SHP77 (cell line): ENCODE data around the gene ZRANB3.

ENCODE experiments used
- DNase-seq, 2 experiments: peaks; one replicate each; lab custom pipeline; 2025; lab: John Stamatoyannopoulos, UW

Gene ZRANB3

GRCh38 chr2:135246711-135247270 lies 284.2 kb downstream of the ZRANB3 start:
- DNase-seq = no peak

- no peak for DNase-seq
Observed at GRCh38 chr2:135245071-135245470, 285.9 kb downstream of the ZRANB3 start.

DNA sequence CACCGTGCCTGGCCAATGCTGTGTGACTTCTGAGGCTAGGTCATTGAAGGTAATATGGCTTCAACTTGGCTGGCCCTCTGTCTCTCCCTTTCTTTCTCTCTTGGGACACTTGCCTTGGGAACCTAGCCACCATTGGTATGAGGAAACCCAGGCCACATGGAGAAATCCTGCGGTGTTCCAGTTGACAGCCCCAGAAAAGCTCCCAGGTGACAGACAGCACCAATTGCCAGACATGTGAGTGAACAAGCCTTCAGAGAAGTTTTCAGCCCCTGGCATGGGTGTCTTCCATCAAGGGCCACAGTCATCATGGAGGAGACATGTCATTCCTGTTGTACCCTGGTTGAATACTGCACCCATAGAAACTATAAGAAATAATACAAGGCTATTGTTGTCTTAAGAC lies 292.4 kb downstream of the ZRANB3 start:
- DNase-seq = no peak

DNA sequence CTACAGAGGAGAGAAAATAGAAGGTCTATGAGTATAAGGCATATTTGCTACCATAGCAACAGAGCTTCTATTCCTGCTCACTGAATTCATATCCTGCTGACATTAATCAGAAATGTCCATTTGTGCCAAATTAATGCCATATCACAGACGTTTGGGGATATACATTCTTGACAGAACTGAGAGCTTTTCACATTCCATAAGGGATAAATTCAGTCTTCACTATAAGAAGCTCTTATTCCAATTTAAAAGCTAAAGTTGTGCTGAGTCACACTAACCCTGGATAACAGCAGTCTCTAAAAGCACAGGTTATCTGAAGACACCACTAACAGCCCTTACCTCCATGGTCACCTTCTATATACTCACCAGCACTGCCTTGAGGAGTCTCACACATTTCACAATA lies 300.9 kb downstream of the ZRANB3 start:
- DNase-seq = no peak

- no peak for DNase-seq
Observed at GRCh38 chr2:135227386-135227785, 303.6 kb downstream of the ZRANB3 start.

DNA sequence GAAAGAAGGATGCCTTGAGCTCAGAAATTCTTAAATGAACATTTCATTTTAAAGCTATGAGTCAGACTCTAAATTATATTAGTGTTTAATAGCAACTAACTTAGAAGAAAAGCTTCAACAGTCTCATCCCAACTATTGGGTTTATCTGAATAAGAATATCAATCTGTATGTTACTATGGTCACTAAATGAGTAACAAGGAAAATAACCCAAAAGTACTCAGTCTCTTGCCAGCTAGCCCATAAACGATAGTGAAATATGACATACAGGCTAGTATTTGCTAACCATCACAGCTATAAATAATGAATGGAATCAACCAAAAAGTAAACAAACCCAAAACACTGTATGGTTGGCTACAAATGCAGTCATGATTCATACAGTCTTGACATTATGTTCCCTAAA lies 304.1 kb downstream of the ZRANB3 start:
- no peak for DNase-seq

- no peak for DNase-seq
Observed at GRCh38 chr2:135225781-135226180, 305.2 kb downstream of the ZRANB3 start.

GRCh38 chr2:135219226-135219625 lies 311.8 kb downstream of the ZRANB3 start:
- DNase-seq = no peak

DNA sequence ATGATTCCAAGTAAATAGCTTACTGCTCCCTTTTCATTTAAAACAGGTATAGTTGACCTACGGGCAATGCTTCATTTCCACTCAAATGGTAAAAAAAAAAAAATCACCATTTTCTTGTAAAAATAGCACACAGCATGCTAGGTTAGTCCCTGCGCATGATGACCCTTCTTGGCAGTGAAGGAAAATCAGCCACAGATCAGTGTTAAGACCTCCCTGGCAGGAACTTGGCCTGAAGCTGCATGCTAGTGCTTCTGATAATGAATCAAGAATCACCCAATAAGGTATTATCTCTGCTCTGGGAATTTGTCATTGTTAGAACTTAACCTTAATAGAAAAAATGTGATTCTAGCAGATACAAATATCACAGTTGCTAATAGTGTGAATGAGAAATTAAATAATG lies 312.6 kb downstream of the ZRANB3 start:
- no peak for DNase-seq

GRCh38 chr2:135212757-135213156 lies 318.3 kb downstream of the ZRANB3 start:
- no peak for DNase-seq

DNA sequence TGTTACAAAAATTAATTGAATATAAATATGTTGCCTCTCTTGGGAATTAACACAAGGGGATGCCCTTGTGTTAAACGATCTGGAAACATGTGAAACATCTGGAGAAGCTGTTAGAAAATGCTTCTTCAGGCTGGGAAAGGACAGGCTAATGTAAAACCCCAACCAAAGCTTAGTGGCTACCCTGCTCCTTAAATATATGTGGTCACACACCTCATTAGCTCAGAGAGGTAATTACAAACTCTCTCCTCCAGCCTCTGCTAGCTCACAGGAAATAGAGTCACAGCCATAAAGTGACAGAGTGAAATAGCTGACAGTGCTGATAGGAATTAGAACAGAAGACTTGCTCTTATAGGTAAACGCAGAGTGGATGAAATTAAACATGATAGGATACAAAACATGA lies 323.0 kb downstream of the ZRANB3 start:
- DNase-seq = no peak

GRCh38 chr2:135203944-135204343 lies 327.1 kb downstream of the ZRANB3 start:
- no peak for DNase-seq

DNA sequence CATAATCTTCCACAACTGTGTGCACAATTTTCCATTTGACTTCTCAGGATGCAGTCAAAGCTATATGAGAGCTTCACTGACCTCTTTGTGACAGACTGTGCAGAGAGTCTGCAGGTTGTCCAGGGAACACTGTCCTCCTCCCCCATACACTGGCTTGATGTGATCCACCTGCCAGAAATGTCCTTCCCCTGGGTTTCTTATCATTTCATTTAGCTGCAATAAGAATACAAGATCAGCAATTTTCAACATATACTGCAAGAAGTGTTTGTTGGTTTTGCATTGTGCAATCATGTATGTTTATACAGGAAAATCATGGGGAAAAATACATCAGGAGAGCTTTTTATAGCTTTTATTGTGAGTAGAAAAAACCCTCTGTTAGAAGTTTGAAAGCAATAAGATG lies 328.3 kb downstream of the ZRANB3 start:
- no peak for DNase-seq

- no peak for DNase-seq
Observed at GRCh38 chr2:135198481-135198880, 332.5 kb downstream of the ZRANB3 start.

DNA sequence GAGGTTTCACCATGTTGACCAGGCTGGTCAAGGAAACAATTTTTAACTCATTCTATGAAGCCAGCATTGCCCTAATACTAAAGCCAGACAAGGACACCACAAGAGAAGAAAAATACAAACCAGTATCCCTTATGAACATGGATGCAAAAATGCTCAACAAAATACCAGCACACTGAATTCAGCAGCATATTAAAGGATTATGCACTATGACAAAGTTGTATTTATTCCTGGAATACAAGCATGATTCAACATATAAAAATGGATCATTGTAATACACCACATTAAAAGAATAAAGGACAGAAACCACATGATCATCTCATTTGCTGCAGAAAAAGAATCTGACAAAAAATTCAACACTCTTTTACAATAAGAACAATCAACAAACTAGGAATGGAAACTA lies 340.2 kb downstream of the ZRANB3 start:
- no peak for DNase-seq

- DNase-seq = no peak
Observed at GRCh38 chr2:135189148-135189547, 341.9 kb downstream of the ZRANB3 start.

DNA sequence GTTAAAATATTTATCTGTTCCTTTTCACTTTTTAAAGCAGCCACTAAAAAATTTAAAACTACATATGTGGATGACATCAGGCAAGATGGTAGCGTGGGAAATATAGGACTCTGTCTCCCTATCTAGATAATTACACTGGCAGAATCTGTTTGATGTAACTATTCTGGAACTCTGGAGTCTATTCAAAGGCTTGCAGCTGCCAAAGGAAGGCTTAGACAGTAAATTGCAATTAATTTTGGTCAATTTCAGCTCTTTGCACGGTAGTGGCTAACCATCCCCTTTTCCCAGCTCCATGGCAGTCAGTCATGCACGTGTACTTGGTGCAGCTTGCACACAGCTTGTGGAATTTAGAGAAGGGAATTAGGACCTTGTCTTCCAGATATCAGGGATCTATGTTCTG lies 343.7 kb downstream of the ZRANB3 start:
- no peak for DNase-seq

DNA sequence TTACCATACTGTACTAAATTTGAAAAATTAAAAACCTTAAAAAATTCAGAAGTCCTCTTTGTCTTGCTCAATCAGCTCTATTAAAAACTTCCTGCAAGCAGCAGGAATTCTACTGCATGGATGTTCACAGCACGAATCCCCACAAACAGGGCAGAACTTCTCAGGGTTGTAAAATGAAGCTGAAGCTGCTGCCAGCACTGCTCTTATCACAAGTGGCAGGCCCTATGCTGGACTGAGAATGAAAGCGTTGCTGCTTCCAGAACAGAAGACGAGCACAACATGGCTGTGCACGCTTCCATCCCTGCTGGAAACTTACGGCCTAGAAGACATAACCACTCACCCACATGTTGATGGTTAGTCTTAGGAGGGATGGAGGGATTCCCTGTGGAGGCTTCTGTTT lies 345.0 kb downstream of the ZRANB3 start:
- DNase-seq = no peak

DNA sequence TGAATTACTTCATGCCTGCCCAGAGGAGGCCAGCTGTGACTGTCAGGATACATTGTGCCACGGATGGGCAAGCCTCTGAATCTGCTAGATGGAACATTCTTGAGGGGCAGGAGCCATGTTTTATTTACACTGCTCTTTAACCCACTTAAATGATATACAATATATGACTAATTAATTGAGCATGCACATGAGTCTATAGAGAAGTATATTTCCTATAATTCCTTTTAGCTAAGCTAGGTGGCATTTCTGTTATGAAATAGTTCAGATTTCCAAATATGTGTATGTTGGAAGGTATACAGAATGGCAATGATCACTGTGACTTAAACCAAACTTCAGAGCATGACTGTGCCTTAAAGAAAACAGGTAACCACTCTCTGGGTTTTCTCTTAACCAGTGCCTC lies 347.2 kb downstream of the ZRANB3 start:
- DNase-seq = no peak

- DNase-seq = no peak
Observed at GRCh38 chr2:135182601-135183000, 348.4 kb downstream of the ZRANB3 start.

- DNase-seq = no peak
Observed at GRCh38 chr2:135182190-135182589, 348.8 kb downstream of the ZRANB3 start.

DNA sequence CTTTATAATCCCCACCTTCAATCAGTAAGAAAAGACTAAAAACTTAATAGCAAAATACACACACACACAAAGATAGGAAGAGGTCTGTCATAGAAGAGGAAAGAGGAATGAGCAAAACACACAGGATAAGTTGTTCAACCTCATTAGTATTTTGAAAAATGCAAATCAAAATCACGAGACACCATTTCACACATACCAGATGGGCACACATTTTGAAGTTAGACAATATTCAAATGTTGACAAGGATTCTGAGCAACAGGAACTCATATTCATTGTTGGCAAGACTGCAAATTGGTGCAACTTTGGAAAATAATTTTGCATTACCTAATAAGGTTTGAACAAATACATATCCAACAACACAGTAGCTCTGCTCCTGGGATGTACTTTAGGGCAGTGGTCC lies 351.3 kb downstream of the ZRANB3 start:
- no peak for DNase-seq

GRCh38 chr2:135175177-135175576 lies 355.8 kb downstream of the ZRANB3 start:
- DNase-seq = no peak

- DNase-seq = no peak
Observed at GRCh38 chr2:135174810-135175093, 356.3 kb downstream of the ZRANB3 start.
